ENCODE measurements around the gene UCN3.

Gene UCN3

GRCh38 chr10:5411941-5412276 is 47.1 kb downstream of the UCN3 start:
- no peak for DNase-seq

GRCh38 chr10:5412277-5412941 is 47.6 kb downstream of the UCN3 start, which contains the start of gene NET1:
NET1 (plus strand) TSS chr10:5412557; CDS start chr10:5412693, 136 bp downstream.
- peak; percentile 77 for DNase-seq

GRCh38 chr10:5413012-5413938 is 48.5 kb downstream of the UCN3 start:
- no peak for DNase-seq

- no peak for DNase-seq
Observed at GRCh38 chr10:5416981-5417380, 52.2 kb downstream of the UCN3 start.

- DNase-seq, result no peak
Observed at GRCh38 chr10:5418584-5418983, 53.8 kb downstream of the UCN3 start.

- no peak for DNase-seq
Observed at GRCh38 chr10:5419466-5420094, 54.8 kb downstream of the UCN3 start.

- DNase-seq, result no peak
Observed at GRCh38 chr10:5423771-5424170, 59.0 kb downstream of the UCN3 start.
